Subcutaneous adipose tissue (tissue), 4 donors: ENCODE measurements around the gene TP53RK. TPM values are rescaled to one million over a fixed set of nuclear protein-coding genes. Genes with fewer than 3 reads are reported as not detected.

Experiments
- total RNA-seq, 4 donors: library from RNA; depleted of rRNA; stranded (reverse); fragments of >200 nt; gene quantifications; one replicate each; pipeline ENCODE4 v1.1.0, GENCODE V29; 2016
- TF ChIP-seq, protein P1 (sequence below): fragments of 450-650 bp; IDR thresholded peaks from one replicate; pipeline ENCODE4 v1.5.1; 2016; ENCODE audit warnings: low read depth, mild to moderate bottlenecking, control low read depth, antibody characterized with exemption, moderate library complexity

The TP53RK gene
- total RNA-seq, 4 donors from 2014 or later: 9.5 to 20.1 (median 13.2) TPM

DNA sequence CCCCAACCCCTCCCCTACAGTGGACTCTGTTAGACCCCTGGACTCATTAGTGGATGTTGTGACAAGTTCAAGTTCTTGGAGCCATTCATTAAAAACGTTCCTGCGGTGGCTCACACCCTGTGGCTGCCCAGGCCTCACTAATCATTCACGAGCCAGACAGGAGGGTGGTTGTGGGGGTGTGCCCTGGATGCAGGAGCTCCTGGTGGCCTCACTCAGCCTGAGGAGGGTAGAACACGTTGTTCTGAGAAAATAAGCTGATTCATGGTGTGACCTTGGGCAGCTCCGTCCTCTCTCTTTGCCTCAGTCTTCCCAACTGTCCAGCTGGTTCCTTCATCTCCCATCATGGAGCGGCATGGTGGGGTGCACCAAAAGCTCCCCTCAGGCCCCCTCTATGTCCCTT lies 54.7 kb downstream of the TP53RK start:
- TF ChIP-seq, protein P1, sequence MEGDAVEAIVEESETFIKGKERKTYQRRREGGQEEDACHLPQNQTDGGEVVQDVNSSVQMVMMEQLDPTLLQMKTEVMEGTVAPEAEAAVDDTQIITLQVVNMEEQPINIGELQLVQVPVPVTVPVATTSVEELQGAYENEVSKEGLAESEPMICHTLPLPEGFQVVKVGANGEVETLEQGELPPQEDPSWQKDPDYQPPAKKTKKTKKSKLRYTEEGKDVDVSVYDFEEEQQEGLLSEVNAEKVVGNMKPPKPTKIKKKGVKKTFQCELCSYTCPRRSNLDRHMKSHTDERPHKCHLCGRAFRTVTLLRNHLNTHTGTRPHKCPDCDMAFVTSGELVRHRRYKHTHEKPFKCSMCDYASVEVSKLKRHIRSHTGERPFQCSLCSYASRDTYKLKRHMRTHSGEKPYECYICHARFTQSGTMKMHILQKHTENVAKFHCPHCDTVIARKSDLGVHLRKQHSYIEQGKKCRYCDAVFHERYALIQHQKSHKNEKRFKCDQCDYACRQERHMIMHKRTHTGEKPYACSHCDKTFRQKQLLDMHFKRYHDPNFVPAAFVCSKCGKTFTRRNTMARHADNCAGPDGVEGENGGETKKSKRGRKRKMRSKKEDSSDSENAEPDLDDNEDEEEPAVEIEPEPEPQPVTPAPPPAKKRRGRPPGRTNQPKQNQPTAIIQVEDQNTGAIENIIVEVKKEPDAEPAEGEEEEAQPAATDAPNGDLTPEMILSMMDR: no peak

Other genes starting within 250 kb of the TP53RK start
- 10 to 100 TPM in 1 of 4 donors, 1 to 10 TPM in 1, under 1 TPM in 2; 0.44 to 11.1 (median 1.1) TPM for gene ZNF334, start 175.9 kb downstream of the TP53RK start, total RNA-seq
- not detected for gene OCSTAMP, start 138.8 kb downstream of the TP53RK start, total RNA-seq
- gene SLC13A3, start 38.0 kb downstream of the TP53RK start, total RNA-seq: 1 to 10 TPM in 2 of 4 donors, under 1 TPM in 2; 0.88 to 4.3 (median 1.5) TPM
- 10 to 100 TPM in 2 of 4 donors, 1 to 10 TPM in 2; 4.4 to 14.9 (median 11.4) TPM for gene SLC2A10, start 20.2 kb upstream of the TP53RK start, total RNA-seq
- 1 to 10 TPM; 1.3 to 4.7 (median 2.8) TPM for gene EYA2, start 205.4 kb upstream of the TP53RK start, total RNA-seq